Activated naive CD4-positive, alpha-beta T cell treated with Interleukin-2 at 50 U/mL for 16 hours (primary cell): ENCODE measurements around the gene PCED1A.

Experiments used
- DNase-seq: peaks from one replicate; pipeline ENCODE4 v3.0.0-alpha.2; 2020

PCED1A gene

GRCh38 chr20:2801286-2801728, 39.1 kb downstream of the PCED1A start:
- no peak for DNase-seq

GRCh38 chr20:2800521-2801285, 39.8 kb downstream of the PCED1A start, which contains the start of gene CPXM1:
CPXM1 (minus strand) TSS chr20:2800627; CDS start chr20:2800572, 55 bp downstream.
- DNase-seq = no peak

- no peak for DNase-seq
Measured at GRCh38 chr20:2799688-2800520, 40.6 kb downstream of the PCED1A start.

DNA sequence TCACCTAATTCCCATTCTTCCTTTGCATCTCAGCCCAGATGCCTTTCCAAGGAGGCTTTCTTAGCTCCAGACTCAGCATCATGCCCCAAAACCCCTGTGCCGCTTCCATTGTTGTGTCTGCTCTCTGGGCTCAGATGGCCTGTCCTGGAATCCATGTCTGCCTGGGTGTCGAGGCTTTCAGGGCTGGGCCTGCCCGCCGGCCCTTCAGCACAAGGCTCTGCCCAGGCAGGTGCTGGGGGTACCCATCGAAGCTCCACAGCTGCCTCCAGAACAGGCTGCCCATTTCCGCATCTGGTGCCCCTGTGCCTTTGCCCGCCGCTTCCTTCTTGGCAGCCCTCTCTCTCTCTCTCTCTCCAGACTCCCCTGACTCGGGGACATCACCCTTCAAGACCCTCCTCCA, 41.2 kb downstream of the PCED1A start:
- no peak for DNase-seq

DNA sequence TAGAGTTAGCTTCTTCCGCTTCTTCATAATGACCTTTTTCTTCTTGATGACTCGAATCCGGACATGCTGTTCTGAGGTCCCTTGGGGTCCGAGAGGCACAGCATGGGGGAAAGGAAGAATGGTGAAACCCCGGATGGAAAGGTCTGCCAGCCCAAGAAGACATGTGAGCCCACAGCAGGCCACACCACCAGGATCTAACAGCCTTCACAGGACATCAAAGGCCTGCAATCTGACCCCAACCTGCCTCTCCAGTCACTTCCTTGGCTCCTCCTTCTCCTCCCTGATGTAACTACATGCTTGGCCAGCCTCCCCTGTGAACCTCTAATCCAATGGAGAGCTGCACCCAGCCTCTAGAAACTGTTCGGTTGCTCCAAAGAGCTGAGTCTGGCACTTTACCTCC, 41.6 kb downstream of the PCED1A start:
- DNase-seq = no peak

DNA sequence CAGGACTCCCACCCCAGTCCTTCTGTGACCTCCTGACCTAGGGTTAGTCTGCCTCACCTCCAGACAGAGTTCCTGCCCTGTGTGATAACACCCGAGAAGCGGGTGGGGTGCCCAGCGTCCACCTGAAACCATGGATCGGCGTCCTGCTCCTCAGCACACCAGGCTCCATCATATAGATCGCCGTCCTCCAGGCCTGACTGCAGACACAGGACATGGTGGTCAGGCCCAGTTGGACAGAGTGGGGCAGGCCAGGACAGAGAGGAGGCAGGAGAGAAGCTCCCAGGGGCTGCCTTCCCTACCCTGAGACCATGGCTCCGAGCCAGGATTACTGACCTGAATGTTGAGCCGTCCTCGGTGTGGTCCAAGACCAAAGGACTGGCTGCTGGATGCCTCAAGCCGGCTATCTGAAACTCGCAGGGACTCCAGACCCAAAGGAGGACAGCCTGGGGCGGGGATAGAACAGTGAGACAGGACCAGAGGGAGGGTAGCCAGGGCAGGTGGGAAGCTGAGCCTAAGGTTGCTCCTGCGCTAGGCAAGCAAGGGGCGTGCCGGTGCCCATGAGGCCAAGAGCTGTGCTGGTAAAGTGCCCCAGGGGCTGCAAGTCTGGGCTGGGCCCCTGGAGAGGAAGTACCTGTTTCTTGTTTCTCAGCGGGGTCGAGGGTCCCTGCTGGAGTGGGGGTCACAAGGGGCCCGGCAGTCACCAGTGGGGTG, 42.2 kb downstream of the PCED1A start:
- no peak for DNase-seq

DNA sequence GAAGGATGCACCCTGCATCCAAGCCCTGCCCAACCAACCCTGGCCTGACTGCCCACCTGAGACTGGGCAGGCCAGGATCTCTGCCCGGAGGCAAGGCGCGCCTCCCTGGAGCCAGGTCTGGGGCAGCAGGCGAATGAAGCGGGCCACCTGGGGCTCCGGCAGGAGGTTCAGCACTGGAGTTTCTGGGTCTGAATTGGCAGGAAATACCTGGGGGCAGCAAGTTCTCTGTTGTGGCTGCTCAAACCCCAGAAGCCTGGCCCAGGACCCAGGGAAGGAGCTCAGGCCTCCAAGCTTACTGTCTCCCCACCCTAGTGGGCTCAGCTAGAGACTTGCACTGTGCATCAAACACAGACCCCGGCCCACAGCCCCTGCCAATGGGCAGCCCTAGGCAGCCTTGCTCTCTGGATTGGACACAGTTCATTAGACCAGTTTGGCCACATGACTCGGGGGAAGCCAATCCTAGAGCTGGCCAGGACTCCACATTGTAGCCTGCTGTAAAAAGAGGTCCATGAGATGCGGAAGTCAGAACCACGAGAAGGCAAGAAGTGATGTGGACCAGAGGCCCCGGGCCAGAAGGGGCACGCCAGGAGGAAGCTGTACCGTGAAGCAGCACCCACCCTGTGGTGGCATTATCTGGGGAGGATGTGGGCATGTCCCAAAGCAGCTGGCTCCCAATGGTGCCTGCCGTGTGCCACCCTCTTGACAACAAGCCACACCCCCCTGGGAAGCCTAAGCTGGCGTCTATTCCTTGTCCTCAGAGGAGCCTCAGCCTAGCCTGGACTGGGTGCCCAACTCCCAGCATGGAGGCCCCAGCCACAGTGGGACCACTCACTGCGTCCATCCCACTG, 43.1 kb downstream of the PCED1A start:
- no peak for DNase-seq

DNA sequence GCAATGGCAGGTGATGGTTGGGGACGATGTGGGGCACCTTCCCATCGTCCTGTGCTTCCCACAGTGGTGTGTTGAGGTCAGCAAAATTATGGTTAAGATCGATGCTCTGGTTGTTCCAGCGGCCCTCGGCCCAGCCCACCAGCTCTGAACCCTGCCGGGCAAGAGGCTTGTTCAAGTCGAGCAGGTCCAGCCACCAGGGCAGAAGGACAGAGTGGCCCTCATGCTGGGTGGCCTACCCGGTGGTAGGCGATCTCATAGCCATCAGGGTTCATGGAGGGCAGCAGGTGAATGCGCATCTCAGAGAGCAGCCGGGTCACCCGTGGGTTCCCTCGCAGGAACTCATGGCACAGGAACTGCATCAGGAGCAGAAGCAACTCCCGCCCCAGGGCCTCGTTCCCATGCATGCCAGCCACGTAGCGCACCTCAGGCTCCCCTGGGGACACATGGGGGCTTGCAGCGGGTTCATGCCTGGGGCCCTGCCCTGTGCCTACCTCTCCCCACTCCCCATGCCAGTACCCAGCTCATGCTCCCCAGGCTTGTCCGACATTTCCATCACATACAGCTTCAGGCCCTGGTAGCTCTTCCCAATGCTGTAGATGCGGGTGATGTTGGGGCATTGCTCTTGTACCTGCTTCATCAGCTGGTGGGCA, 44.3 kb downstream of the PCED1A start:
- DNase-seq = no peak

DNA sequence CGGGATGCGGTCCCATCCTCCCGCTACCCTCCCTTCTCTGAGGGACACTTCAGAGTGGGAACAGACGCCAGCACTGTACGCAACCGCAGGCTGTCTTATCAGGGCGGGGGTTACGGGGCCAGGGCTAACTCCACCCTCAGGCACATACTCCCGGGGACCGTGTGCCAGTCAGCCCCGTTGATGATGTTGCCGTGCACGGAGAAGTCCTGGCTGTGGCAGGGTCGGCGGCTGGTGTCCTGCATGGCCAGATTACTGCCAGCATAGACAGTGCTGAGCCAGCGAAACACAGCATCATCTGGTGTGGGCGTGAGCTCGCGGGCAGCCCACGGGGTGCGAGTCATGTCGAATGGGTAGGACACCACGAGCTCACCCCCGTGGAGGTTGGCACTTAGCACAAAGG, 45.0 kb downstream of the PCED1A start:
- no peak for DNase-seq

GRCh38 chr20:2794866-2795447, 45.5 kb downstream of the PCED1A start:
- no peak for DNase-seq

DNA sequence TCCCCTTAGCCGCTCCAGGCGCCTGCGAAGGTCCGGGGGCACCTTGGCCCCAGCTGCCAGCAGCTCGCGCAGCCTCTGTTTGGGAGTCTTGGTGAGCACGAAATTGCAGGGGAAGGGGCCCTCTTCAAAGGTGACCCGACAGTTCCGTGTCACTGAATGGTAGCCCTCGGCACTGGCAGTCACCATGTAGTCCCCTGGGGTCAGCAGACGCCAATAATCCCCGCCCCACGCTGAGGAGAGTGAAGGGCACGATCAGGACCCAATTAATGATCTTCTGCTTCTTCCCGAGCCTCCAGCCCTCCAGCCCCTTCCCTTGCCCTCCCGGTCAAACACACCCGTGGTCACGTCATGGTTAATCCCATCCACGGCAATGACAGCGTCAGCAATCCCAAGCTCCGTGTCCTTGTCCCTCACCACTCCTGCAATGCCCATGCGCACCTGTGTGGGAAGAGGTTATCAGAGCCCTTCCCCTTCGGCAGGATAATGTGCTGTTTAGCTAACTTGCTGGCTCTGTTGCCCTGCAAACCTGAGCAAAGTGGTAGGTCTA, 46.2 kb downstream of the PCED1A start:
- no peak for DNase-seq

- DNase-seq = no peak
Measured at GRCh38 chr20:2793471-2793870, 47.0 kb downstream of the PCED1A start.
